SK-N-MC (cell line): Measurements from ENCODE around the gene RNF144A.
"Not testable (repeated sequence)": the region's sequence is repeated elsewhere in the genome, so short reads cannot be mapped to it uniquely, and the experiment has no call there.

Experiments used
- DNase-seq: peaks from one replicate; pipeline ENCODE4 v3.0.0-alpha.2; 2011; ENCODE audit warnings: low read depth, low spot score
- H3K27ac ChIP-seq: fragments of 200-600 bp; sonication (generic); 2 replicates; pipeline ENCODE4 v1.5.1; 2016; ENCODE audit warnings: mixed run types
- H3K36me3 ChIP-seq: fragments of 200-600 bp; sonication (generic); 2 replicates; pipeline ENCODE4 v1.6.1; 2017; ENCODE audit warnings: antibody characterized with exemption, low read length, mixed read lengths; ENCODE audit not compliant: insufficient read depth
- H3K4me3 ChIP-seq: fragments of 200-600 bp; sonication (generic); 2 replicates; pipeline ENCODE4 v1.5.1; 2016
- H3K9ac ChIP-seq: fragments of 200-600 bp; sonication (generic); 2 replicates; pipeline ENCODE4 v1.8.0; 2017; ENCODE audit warnings: mixed run types, mixed read lengths; ENCODE audit not compliant: insufficient read length
- H3K9me3 ChIP-seq: fragments of 200-600 bp; sonication (generic); 2 replicates; pipeline ENCODE4 v1.6.1; 2017; ENCODE audit warnings: low read depth, mild to moderate bottlenecking, antibody characterized with exemption, low read length, moderate library complexity, mixed read lengths
- EZH2 ChIP-seq: fragments of 200-600 bp; sonication (generic); IDR thresholded peaks from one replicate; pipeline ENCODE4 v1.6.1; 2017; ENCODE audit warnings: antibody characterized with exemption
- FOXP2 ChIP-seq: optimal IDR thresholded peaks from 2 replicates; pipeline ENCODE3; 2011; ENCODE audit warnings: mild to moderate bottlenecking, moderate library complexity; ENCODE audit not compliant: insufficient read depth; ENCODE audit errors: extremely low read length, control extremely low read depth
- POLR2AphosphoS5 ChIP-seq: IDR thresholded peaks from 2 replicates; pipeline ENCODE4 v1.6.1; 2012; ENCODE audit warnings: mild to moderate bottlenecking, low read depth, low read length, borderline replicate concordance

The RNF144A gene

GRCh38 chr2:6986912-6987361 is 69.7 kb downstream of the RNF144A start:
- no peak overlapping the region for H3K27ac ChIP-seq
- peaks cover 17% of the 10 kb centered on the region; the same call in 1 of the 2 replicates for H3K36me3 ChIP-seq
- H3K4me3 ChIP-seq, result no peak overlapping the region
- no peak for DNase-seq
- TF ChIP-seq FOXP2, result no peak
- TF ChIP-seq POLR2AphosphoS5, result no peak
- TF ChIP-seq EZH2, result no peak
- H3K9ac ChIP-seq, result no peak overlapping the region
- H3K9me3 ChIP-seq, result no peaks in the 10 kb centered on the region

- Histone ChIP-seq H3K4me3 (no peak overlapping the region), H3K9ac (no peak overlapping the region), H3K27ac (no peak overlapping the region), H3K36me3 (peaks cover 17% of the 10 kb centered on the region; the same call in 1 of the 2 replicates), H3K9me3 (no peaks in the 10 kb centered on the region)
- no peak for DNase-seq
- TF ChIP-seq EZH2 (no peak), FOXP2 (no peak), POLR2AphosphoS5 (no peak)
These were observed 73.7 kb downstream of the RNF144A start for GRCh38 chr2:6990871-6991270.

GRCh38 chr2:6992794-6993228 is 75.6 kb downstream of the RNF144A start:
- H3K4me3 ChIP-seq, result no peak overlapping the region
- no peak overlapping the region for H3K27ac ChIP-seq
- no peak for DNase-seq
- no peak overlapping the region for H3K9ac ChIP-seq
- H3K36me3 ChIP-seq, result peaks cover 17% of the 10 kb centered on the region; the same call in 1 of the 2 replicates
- H3K9me3 ChIP-seq, result no peaks in the 10 kb centered on the region
- TF ChIP-seq POLR2AphosphoS5, result no peak
- no peak for TF ChIP-seq FOXP2
- TF ChIP-seq EZH2, result no peak

- no peak overlapping the region for H3K27ac ChIP-seq
- peaks cover 17% of the 10 kb centered on the region; the same call in 1 of the 2 replicates for H3K36me3 ChIP-seq
- no peak for TF ChIP-seq EZH2
- TF ChIP-seq FOXP2, result no peak
- TF ChIP-seq POLR2AphosphoS5, result no peak
- H3K4me3 ChIP-seq, result no peak overlapping the region
- H3K9ac ChIP-seq, result no peak overlapping the region
- DNase-seq, result no peak
- H3K9me3 ChIP-seq, result no peaks in the 10 kb centered on the region
These were observed 76.0 kb downstream of the RNF144A start for GRCh38 chr2:6993229-6993640.

GRCh38 chr2:6993936-6994335 is 76.7 kb downstream of the RNF144A start:
- DNase-seq, result no peak
- TF ChIP-seq FOXP2 (no peak), POLR2AphosphoS5 (no peak), EZH2 (no peak)
- Histone ChIP-seq H3K36me3 (peaks cover 17% of the 10 kb centered on the region; the same call in 1 of the 2 replicates), H3K9me3 (no peaks in the 10 kb centered on the region), H3K4me3 (no peak overlapping the region), H3K27ac (no peak overlapping the region), H3K9ac (no peak overlapping the region)

- Histone ChIP-seq H3K9me3 (no peaks in the 10 kb centered on the region), H3K9ac (no peak overlapping the region), H3K27ac (no peak overlapping the region), H3K36me3 (peaks cover 11% of the 10 kb centered on the region; the same call in 1 of the 2 replicates), H3K4me3 (no peak overlapping the region)
- TF ChIP-seq EZH2, result no peak
- no peak for TF ChIP-seq POLR2AphosphoS5
- no peak for TF ChIP-seq FOXP2
- DNase-seq, result no peak
These were observed 77.4 kb downstream of the RNF144A start for GRCh38 chr2:6994536-6995128.

GRCh38 chr2:6995391-6996097 is 78.3 kb downstream of the RNF144A start:
- TF ChIP-seq EZH2, result no peak
- no peak for TF ChIP-seq POLR2AphosphoS5
- TF ChIP-seq FOXP2, result no peak
- peaks cover 10% of the 10 kb centered on the region; the same call in 1 of the 2 replicates for H3K36me3 ChIP-seq
- no peaks in the 10 kb centered on the region for H3K9me3 ChIP-seq
- no peak overlapping the region for H3K9ac ChIP-seq
- DNase-seq, result no peak
- no peak overlapping the region for H3K27ac ChIP-seq
- no peak overlapping the region for H3K4me3 ChIP-seq

GRCh38 chr2:6999211-6999877 is 82.1 kb downstream of the RNF144A start:
- TF ChIP-seq POLR2AphosphoS5, result no peak
- no peak for TF ChIP-seq FOXP2
- TF ChIP-seq EZH2, result no peak
- H3K27ac ChIP-seq, result no peak overlapping the region
- DNase-seq, result no peak

GRCh38 chr2:7001395-7001794 is 84.2 kb downstream of the RNF144A start:
- not testable (repeated sequence) for H3K27ac ChIP-seq, H3K36me3 ChIP-seq

More at GRCh38 chr2:6999211-6999877, 82.1 kb downstream of the RNF144A start:
- Histone ChIP-seq H3K4me3 (no peak overlapping the region), H3K9me3 (no peaks in the 10 kb centered on the region), H3K36me3 (no peaks in the 10 kb centered on the region), H3K9ac (no peak overlapping the region)

More at GRCh38 chr2:7001395-7001794, 84.2 kb downstream of the RNF144A start:
- H3K4me3 ChIP-seq, H3K9ac ChIP-seq, DNase-seq, H3K9me3 ChIP-seq: not testable (repeated sequence)
